ENCODE results near the gene SPOCK1.

SPOCK1 gene

GRCh38 chr5:137134920-137135532, 364.1 kb downstream of the SPOCK1 start:
- no peak for DNase-seq

GRCh38 chr5:137129886-137130680, 369.0 kb downstream of the SPOCK1 start:
- DNase-seq, result no peak

- no peak for DNase-seq
Observed at GRCh38 chr5:137128012-137128411, 371.1 kb downstream of the SPOCK1 start.

DNA sequence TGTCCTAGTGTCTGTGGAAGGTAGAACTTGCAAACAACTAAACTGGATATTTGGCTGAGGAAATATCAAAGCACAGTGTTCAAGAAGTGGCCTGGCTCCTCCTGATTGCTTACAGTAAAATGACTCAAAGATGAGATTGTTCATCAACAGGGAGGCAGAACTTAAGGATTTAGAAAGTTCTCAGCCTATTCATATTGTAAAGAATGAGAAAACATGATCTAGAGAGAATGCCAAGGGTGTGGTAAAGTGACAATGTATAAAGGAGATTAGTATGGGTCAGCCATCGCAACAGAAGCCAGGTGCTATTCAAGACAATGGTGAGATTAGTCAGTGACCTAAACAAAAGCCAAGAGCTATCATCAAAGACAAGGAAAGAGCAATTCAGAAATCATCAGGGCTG, 372.3 kb downstream of the SPOCK1 start:
- DNase-seq, result no peak

GRCh38 chr5:137122558-137122957, 376.6 kb downstream of the SPOCK1 start:
- no peak for DNase-seq

DNA sequence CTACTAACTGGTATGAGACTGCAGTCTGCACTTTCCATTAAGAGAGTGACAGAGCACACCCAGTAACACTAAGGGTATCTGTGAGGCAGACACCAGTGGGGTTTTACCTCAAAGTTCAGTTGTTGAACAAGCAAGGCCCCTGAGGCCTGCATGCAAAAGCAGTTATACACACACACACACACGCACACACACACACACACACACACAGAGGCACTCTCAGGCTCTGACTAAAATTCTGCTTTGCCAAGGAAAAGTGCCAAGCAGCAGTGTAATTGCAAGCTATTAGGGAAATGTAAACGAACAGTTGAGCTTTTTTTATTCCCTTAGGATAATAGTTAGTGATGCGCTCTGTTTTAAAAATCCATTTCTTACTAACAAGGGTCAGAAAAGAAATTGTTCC, 377.1 kb downstream of the SPOCK1 start:
- no peak for DNase-seq

- DNase-seq, result no peak
Observed at GRCh38 chr5:137119321-137119720, 379.8 kb downstream of the SPOCK1 start.

GRCh38 chr5:137118629-137119028, 380.5 kb downstream of the SPOCK1 start:
- DNase-seq, result no peak

GRCh38 chr5:137115152-137115551, 384.0 kb downstream of the SPOCK1 start:
- no peak for DNase-seq

DNA sequence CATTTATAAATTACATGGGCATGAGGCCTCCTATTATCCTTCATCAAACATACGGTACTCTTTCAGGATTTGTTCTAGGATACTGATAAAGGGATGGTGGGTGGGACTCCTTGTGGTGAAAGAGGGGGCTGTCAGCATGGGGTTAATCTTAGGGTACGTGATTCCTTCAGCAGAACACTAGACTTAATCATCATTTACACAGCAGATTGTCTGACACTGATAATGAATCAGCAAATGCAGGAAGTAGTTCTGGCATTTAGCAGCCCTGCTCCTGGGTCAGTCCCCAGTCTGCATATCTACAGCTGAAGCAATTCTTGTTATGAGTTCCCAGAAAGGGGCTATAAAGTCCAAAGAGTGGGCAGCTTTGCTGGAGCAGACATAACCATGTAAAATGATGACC, 384.6 kb downstream of the SPOCK1 start:
- DNase-seq, result no peak

DNA sequence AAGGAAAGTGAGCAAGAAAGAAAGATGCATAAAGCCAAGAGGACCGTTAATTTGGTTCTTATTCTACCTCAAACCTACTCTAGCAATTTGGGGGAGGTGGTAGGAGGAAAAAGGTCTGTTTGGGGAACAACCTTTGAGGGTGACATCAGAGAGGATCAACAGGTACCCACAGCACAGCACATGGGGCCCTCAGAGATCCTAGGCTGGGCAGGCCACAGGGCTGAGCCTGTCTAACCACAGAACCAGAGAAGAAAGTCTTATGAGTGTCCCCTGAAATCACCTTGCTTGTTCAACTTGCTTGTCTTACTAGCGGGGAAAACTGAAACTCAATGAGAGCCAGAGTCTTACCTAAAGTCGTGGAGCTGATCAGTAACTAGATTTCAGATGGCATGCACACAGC, 385.2 kb downstream of the SPOCK1 start:
- no peak for DNase-seq

GRCh38 chr5:137113161-137113560, 386.0 kb downstream of the SPOCK1 start:
- no peak for DNase-seq

DNA sequence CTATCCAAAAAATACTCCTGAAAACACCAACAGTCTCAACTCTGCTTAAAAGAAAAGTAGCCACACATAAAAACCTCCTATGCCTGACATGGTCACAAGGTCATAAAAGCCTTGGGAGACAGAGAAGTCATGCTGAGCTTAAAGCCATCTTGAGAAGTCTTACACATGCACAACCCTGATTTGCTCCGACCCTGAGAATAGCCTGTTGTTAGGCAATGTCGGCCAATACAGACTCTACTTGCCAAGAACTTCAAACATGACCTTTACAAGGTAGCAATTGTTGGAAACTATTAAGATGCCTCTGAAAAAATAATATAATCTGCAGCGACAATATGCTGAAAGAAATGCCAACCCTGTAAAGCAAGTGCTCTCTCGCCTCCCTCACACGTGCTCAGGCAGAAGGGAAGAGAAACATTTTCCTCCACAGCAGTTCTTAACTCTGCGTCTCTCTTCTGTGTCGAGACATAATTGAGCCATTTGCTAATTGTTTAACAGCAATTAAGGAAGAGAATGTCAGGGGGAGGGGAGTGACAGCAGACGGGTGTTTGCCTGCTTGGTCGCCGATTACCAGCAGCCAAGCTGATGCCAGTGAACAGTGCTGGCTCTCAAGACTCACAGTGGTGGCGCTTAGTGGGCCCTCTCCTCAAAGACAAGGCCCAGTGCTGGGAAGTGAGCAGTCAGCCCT, 393.6 kb downstream of the SPOCK1 start:
- DNase-seq, result no peak

DNA sequence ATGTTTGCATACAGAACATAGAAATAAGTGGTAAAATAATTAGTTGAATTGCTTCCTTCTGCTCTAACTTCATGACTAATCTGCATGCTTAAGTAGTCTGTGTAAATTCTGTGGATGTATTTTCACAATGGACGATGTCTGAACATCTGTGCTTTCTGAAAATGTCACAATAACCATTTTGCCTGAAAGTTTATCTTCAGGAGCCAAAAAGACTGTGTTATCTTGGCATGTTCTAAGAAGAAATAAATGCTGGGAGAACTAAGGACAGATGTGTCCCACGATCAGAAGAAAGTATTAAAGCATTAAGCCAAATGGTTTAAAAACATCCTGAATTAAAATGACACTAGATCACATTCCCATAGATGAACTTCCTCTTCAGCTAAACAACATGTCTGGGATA, 397.6 kb downstream of the SPOCK1 start:
- no peak for DNase-seq

DNA sequence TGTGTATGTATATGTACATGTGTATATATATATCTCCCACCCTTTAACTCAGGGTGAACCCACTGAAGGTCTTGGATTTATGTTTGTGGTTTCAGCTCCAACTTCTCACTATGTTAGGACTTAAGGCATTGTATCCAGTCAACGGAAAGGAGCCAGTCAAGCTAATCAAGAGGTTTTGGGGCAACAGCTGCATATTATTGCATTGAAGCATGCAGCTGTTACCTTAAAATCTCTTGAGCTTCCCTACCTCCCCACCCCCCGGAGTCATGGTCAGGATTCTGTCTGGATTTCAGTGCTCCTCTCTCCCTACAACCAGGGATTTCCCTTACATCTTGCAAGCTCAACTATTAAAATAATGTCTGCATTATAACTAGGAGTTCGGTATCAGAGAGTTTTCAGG, 399.5 kb downstream of the SPOCK1 start:
- DNase-seq, result no peak

DNA sequence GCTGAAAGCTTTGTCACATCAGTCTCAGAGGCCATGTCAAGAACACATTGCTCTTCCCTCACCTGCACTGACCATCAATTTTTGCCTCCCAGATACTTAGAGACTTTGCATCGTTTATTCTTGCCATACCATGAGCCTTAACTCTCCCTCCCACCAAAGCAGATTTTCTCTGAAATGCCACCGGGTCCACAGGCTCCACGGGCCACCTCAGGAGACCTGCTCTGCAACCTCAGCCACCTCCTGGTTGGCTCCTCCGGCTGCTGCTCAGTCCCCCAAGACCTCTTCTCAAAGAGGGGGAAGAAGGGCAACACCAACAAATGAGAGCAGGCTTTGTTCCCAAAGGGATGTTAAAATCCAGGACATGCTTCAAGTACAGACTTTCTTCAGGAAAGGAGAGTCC, 400.5 kb downstream of the SPOCK1 start:
- no peak for DNase-seq

GRCh38 chr5:137098238-137098637, 400.9 kb downstream of the SPOCK1 start:
- DNase-seq, result no peak

DNA sequence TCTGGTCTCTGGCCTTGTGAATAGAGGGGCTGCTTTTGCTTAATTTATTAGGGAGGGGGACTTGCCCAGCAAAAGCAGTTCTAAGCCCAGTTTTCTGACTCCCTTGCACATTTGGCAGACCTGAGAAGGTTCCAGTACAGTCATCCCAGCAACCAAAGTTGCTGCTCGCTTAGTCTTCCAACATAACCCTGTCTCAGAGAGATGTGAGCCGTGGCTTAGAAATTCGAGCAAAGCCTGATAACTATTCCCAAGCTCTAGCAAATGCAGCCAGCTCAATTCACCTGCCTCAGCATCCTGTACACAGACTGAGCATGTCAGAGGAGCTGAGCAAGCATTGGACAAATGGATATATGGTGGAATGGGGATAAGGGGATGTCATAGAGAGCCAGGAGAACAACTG, 401.9 kb downstream of the SPOCK1 start:
- DNase-seq, result no peak

DNA sequence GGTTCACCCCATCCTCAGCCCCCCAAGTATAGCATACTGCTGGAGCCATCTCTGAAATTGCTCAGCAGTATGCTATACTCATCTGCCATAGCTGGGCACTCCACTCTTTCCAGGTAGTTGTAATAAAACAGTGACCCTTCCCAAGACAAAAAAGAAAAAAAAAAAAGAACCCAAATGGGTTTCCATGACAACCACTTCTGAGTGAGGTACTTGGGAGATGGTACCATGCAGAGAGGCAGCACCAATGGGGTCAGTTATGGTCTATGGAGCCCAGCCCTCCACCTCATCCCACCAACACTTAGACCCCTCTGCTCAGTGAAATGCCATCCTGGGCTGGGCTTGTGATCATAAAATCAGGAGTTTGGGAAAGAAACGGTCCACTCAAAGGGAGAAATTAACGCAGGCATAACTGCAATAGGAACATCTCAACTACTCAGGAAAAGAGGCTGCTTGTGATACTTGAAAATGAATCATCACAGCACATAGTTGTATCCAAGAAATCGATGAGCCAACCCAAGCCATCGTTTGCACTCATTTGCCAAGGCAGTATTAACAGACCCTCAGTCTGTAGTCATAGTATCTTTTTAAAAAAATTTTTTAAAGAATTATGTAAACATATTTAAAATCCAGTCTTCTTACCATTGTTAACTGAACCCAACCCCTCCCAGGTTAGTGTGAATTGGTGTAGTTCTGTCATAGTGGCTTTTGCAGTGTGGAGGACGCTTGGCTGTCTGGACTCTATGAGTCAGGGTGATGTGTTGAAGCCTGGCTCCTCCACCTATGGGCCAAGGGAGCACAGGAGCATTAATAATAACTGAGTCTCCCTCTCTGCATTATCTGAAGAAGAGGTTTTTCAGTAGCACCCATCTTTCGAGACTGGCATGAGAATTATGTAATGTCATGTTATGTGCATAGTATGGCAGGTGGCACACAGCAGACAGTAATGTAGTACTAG, 402.7 kb downstream of the SPOCK1 start:
- DNase-seq, result no peak

DNA sequence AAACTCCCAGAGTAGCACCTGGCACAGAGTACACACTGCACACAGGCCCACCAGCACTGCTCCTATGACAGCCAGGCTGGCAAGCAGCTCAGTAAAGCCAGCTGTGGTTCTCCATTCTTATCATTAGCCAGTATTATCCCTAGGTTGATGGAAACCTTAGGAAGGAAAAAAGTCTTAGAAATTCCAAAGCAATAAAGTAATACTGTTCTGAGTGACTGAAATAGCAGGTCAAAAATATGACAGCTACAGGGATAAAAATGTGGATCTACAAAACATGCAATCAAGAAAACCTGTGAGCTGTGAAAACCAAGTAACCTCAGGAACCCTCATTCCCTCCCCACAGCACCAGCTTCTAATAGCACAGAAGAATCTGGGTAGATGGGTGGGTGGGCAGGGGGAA, 403.5 kb downstream of the SPOCK1 start:
- no peak for DNase-seq

DNA sequence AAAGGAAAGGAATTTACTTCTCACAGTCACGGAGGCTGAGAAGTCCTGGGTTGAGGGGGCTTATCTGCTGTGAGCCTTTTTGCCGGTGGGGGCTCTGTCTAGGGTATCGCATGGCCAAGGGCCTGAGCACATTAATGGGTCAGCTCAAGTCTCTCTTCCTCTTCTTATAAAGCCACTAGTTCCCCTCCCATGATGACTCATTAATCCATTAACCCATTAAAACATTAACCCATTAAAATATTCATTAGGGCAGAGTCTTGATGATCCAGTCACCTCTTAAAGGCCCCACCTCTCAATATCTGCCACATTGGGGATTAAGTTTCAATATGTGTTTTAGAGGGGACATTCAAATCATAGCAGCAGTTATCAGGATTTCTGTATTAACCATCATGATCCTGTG, 406.3 kb downstream of the SPOCK1 start:
- no peak for DNase-seq

DNA sequence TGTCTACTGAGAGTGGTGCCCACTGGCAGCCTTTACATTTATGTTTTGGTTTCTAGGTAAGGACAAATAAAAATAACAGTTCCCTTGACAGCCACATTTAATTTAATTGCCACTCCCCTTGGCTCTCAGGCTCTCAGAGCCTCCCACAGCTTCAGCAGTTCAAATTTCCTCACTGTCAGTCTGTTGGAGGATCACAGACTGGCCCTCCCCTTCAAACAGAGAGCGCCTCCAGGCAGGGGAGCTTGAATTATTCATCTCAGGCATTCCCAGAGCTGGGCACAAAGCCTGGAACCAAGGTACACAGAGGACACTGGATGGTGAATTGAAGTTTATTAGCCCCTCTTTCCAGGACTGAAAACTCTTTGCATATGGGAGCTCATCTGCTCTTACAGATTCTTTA, 407.7 kb downstream of the SPOCK1 start:
- DNase-seq, result no peak

DNA sequence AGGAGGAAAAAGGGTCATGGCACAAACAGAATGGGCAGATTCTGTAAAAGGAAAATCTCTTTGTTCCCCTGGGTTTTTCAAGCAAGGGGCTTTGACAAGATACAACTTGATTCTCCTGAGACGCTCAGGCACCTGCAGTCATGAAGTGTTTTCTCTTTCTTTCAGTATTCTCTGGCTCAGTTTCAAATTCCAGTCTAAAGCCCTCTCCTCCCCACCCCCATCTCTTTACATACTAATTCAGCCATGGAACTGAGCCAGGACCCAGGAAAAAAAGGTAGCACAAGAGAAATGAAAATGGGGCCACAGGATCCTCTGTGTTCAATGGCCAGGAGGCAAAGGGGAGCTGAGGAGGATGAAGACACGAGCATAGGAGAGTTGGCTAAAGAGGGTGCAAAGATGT, 408.4 kb downstream of the SPOCK1 start:
- DNase-seq, result no peak

All from NCI-H526 (cell line).